ES-I3 (cell line): ENCODE results near the gene CD109.

ENCODE experiments used
- H3K36me3 ChIP-seq: 2 replicates; pipeline ENCODE4 v1.6.1; 2013; ENCODE audit warnings: mild to moderate bottlenecking, low read length, control low read depth, moderate library complexity; ENCODE audit not compliant: insufficient read depth
- H3K4me1 ChIP-seq: 2 replicates; pipeline ENCODE4 v1.6.1; 2013; ENCODE audit warnings: mild to moderate bottlenecking, control low read depth, low read length; ENCODE audit not compliant: insufficient read depth
- H3K9ac ChIP-seq: 2 replicates; pipeline ENCODE4 v1.6.1; 2013; ENCODE audit warnings: low read depth, mild to moderate bottlenecking, low read length, moderate library complexity
- H3K9me3 ChIP-seq: 2 replicates; pipeline ENCODE4 v1.6.1; 2013; ENCODE audit warnings: mild to moderate bottlenecking, low read length, moderate library complexity; ENCODE audit not compliant: control insufficient read depth, insufficient read depth

The CD109 gene

GRCh38 chr6:73695619-73696421, at the start of gene CD109:
TSS of gene CD109 (plus strand) at chr6:73696203. CDS start at chr6:73696216, 13 bp downstream.
- Histone ChIP-seq H3K36me3 (no peaks in the 10 kb centered on the region), H3K9ac (peak within 1 kb of the TSS; percentile 64), H3K4me1 (peaks cover 17% of the 10 kb centered on the region)

DNA sequence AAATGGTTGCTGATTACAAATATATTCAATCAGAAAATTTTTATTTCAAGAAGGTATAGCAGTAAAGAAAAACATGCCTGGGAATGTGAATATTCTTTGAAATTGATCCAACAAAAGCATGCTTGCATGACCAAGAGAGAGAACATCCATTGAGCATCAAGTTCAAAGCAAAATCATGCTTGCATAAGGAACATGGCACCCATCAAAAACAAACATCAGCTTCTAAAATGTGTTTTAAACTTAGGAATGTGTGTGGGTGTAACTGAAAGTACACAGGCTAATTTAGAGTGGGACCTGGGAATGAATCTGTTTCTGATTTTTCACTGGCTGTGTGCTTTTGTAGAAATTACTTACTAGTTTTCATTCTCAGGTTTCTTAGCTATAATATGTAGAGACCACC, 47.8 kb upstream of the CD109 start:
- Histone ChIP-seq H3K9ac (no peak overlapping the region), H3K4me1 (no peaks in the 10 kb centered on the region), H3K36me3 (no peaks in the 10 kb centered on the region), H3K9me3 (no peaks in the 10 kb centered on the region)

More at GRCh38 chr6:73695619-73696421, at the start of gene CD109:
- peaks cover 3% of the 10 kb centered on the region; the same call in 1 of the 2 replicates for H3K9me3 ChIP-seq

GRCh38 chr6:73649783-73650182, 46.2 kb upstream of the CD109 start:
- Histone ChIP-seq H3K36me3 (no peaks in the 10 kb centered on the region), H3K4me1 (no peaks in the 10 kb centered on the region), H3K9me3 (no peaks in the 10 kb centered on the region), H3K9ac (no peak overlapping the region)

- Histone ChIP-seq H3K4me1 (peaks cover 5% of the 10 kb centered on the region; the same call in 1 of the 2 replicates), H3K36me3 (no peaks in the 10 kb centered on the region), H3K9ac (peak overlapping the region; percentile 94), H3K9me3 (no peaks in the 10 kb centered on the region)
Observed at GRCh38 chr6:73652637-73653570, 43.1 kb upstream of the CD109 start.

DNA sequence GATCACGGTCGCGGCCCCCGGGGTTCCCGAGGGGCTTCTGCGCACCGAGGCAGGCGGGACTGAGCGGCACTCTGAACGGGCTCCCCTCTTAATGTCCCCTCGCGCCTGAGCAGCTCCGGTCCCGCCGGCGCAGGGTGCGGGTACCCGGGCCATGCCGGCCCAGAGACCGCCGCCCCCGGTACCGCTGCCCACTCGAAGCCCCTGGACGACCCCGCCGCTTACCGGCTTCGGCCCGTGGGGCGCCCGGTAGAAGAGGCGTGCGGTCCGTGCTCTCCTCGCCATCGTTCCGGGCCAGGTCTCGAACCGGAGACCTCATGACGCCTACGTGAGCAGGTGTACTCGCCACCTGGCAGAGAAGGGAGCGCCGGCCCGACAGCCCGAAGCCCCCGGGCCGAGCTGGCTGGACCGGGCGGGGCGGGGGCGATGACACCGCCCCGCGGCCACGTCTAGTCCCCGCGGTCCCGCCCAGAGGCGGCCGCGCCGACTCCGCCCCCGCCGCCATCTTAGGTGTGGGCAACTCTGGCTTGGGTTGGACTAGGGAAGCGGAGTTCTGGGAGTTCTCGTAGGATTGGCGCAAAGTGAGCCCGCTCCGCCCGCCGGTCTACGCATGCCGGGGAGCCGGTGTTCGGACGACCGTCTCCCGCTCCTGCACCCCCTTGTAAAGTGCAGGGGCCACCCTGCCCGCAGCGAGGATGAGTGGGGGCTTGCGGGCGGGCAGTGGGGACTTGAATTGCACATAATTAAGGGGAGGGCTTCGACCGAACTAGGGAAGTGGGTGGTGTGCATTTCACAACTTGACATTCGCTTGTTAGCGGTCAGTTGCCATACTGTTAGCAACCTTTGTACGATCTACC, 42.2 kb upstream of the CD109 start, which contains the start of gene SLC17A5:
TSS of gene SLC17A5 (minus strand) at position 422 of the 854 bp plus-strand sequence. CDS start at position 316, 106 bp downstream.
- no peaks in the 10 kb centered on the region for H3K36me3 ChIP-seq
- no peaks in the 10 kb centered on the region for H3K9me3 ChIP-seq
- H3K4me1 ChIP-seq: peaks cover 5% of the 10 kb centered on the region; the same call in 1 of the 2 replicates
- peak within 1 kb of the TSS; percentile 94 for H3K9ac ChIP-seq

DNA sequence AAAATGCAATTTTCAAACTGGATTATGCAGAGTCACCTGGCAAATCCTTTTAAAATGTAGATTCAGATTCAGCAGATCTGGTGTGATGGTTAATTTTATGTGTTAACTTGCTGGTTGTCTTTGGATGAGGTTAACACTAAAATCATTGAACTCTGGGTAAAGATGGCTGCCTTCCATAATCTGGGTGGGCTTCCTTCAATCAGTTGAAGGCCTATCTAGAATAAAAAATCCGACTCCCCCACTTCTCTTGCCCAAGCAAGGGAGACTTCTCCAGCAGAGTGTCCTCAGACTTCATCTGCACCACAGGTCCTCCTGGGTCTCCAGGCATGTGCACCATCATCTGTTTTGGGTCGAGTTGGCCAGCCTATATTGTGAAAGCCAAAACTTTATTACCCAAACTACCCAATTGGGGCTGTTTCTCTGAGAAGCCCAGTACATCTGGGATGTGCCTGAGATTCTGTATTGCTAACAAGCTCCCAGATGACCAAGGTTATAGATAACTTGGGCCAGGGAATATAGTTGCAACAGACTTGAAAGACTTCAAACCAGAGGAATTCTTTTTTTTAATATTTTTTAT, 40.6 kb upstream of the CD109 start:
- no peaks in the 10 kb centered on the region for H3K36me3 ChIP-seq
- no peaks in the 10 kb centered on the region for H3K9me3 ChIP-seq
- peaks cover 5% of the 10 kb centered on the region; the same call in 1 of the 2 replicates for H3K4me1 ChIP-seq
- H3K9ac ChIP-seq: peak overlapping the region; percentile 94; the same call in 1 of the 2 replicates

DNA sequence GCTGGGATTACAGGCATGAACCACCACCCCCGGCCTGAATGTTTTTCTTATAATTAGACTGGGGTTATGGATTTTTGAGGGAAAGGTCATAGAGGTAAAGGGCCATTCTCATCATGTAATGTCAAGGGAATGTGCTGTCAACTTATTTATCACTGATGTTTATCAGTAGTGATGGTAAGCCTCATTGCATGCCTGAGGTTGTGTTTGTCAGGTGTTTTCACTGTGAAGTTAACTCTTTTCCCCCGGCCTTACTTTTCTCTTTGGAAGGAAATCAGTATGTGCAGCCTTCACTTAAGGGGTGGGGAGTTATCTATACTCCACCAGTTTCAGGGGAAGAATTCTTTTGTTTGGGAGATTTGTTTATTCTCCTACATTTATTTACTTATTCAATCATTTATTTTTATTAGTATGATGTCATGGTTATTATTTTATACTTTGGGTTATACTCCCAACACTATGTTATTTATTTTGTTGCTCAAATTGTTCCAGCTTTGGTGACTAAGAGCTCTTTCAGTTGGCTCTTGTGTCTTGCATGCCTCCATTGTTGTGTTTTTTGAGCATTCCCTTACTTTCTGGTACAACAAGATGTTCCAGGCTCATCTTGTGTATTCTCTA, 39.4 kb upstream of the CD109 start:
- Histone ChIP-seq H3K9ac (no peak overlapping the region), H3K9me3 (no peaks in the 10 kb centered on the region), H3K36me3 (no peaks in the 10 kb centered on the region), H3K4me1 (peaks cover 5% of the 10 kb centered on the region; the same call in 1 of the 2 replicates)

DNA sequence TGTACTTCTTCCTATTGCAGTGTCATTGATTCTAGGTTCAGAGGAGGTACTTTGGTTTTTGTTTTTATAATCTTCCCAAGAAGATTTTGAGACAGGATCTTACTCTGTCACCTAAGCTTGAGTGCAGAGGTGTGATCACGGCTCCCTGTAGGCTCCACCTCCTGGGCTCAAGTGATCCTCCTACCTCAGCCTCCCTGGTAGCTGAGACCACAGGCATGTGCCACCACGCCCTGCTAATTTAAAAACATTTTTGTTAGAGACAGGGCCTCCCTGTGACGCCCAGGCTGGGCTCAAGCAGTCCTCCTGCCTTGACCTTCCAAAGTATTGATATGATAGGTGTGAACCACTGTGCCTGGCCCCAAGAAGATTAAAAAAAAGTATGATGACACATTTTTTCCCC, 38.8 kb upstream of the CD109 start:
- H3K9ac ChIP-seq: no peak overlapping the region

DNA sequence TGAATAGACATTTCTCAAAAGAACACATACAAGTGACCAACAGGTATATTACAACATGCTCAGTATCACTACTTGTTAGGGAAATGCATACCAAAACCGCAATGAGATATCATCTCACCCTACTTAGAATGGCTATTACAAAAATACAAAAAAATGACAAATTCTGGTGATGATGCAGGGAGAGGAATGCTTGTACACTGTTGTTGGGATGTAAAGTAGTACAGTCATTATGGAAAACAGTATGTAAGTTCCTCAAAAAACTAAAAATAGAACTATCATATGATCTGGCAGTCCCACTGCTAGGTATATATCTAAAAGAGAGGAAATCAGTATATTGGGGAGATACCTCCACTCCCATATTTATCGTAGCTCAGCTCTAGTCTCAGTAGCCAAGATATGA, 31.3 kb upstream of the CD109 start:
- Histone ChIP-seq H3K4me1 (no peaks in the 10 kb centered on the region), H3K36me3 (no peaks in the 10 kb centered on the region), H3K9ac (no peak overlapping the region)

More for the DNA sequence above, 38.8 kb upstream of the CD109 start:
- no peaks in the 10 kb centered on the region for H3K9me3 ChIP-seq
- H3K36me3 ChIP-seq: no peaks in the 10 kb centered on the region
- peaks cover 5% of the 10 kb centered on the region; the same call in 1 of the 2 replicates for H3K4me1 ChIP-seq

DNA sequence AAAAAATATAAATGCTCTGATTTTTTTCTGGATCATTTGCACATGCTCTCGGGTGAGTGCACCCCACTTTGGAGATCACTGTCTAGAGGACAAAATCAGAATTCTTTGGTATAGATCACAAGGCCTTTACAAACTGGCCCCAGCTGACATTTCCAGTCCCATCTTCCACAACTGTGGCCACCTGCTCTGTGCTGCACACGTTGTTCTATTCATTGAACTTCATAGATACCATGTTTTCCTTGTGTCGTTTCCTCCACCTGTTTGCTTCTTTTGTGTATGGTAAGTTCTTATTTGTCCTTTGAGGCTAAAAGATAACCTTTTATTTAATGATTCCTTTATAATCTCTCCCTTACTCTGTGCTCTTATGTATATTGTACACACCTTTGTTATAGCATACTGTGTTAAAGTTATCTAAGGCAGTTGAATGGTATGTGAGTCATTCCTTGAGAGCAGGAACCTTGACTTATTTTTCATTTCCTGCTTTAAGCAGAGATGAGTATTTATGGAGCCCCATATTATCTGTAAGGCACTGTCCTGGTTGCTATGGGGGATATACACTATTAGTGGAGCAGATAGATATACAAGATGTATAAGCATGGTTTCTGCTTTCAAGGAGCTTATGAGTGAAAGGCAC, 30.2 kb upstream of the CD109 start:
- H3K4me1 ChIP-seq: no peaks in the 10 kb centered on the region
- H3K36me3 ChIP-seq: no peaks in the 10 kb centered on the region
- no peaks in the 10 kb centered on the region for H3K9me3 ChIP-seq
- no peak overlapping the region for H3K9ac ChIP-seq

More for the DNA sequence above, 31.3 kb upstream of the CD109 start:
- no peaks in the 10 kb centered on the region for H3K9me3 ChIP-seq

GRCh38 chr6:73666393-73666792, 29.6 kb upstream of the CD109 start:
- Histone ChIP-seq H3K9ac (no peak overlapping the region), H3K4me1 (no peaks in the 10 kb centered on the region), H3K36me3 (no peaks in the 10 kb centered on the region), H3K9me3 (no peaks in the 10 kb centered on the region)

- H3K9ac ChIP-seq: no peak overlapping the region
- H3K36me3 ChIP-seq: no peaks in the 10 kb centered on the region
- no peaks in the 10 kb centered on the region for H3K9me3 ChIP-seq
- H3K4me1 ChIP-seq: no peaks in the 10 kb centered on the region
Observed at GRCh38 chr6:73667798-73668197, 28.2 kb upstream of the CD109 start.

DNA sequence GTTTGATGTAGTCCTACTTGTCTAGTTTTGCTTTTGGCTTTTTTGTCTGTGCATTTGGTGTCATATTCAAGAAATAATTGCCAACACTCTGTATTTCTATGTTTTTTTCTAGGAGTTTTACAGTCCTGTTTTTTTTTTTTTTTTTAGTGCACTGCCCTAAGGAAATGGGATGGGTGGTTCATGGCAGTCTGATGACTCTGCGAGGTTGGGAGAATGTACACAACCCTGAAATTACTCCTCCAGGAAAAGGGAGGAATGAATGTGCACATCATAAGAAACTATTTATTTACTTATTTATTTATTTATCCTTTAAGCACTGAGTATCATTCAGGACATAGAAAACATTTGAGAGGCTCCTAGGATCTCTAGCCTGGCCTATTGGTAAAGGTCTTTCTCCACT, 27.0 kb upstream of the CD109 start:
- Histone ChIP-seq H3K36me3 (no peaks in the 10 kb centered on the region), H3K9me3 (no peaks in the 10 kb centered on the region), H3K4me1 (no peaks in the 10 kb centered on the region), H3K9ac (no peak overlapping the region)
